Spleen (tissue), 7 donors: ENCODE results near the gene NSFL1C.

Experiments used
- CTCF ChIP-seq, 11 experiments: fragments of 200-600 bp in 7 of 11; fragments of 450-650 bp in 4 of 11; sonication (generic) in 4 of 11; IDR thresholded peaks in 8 of 11; conservative IDR thresholded peaks in 3 of 11; 1 replicate in 7 of 11; 2 replicates in 4 of 11; pipeline versions ENCODE4 v1.4.0 to v1.8.0; 2016 to 2021; ENCODE audit warnings: antibody characterized with exemption in 11 of 11, inconsistent platforms in 4 of 11, mild to moderate bottlenecking in 1 of 11
- POLR2A ChIP-seq, 3 donors: fragments of 450-650 bp; IDR thresholded peaks; one replicate each; pipeline ENCODE4 v1.5.1; 2017; ENCODE audit warnings: antibody characterized with exemption in 3 of 3, mild to moderate bottlenecking in 1 of 3
- donor health status: DM: no; HTN: no; CAD: no; lungs with moderate emphysema.
- donor health status: DM: no; HTN: no; CAD: no.
- donor health status: DM: no; HTN: no; CAD: no.

- TF ChIP-seq CTCF (IDR thresholded peaks at IDR 0.05 in 8 of 11, conservative IDR thresholded peaks at IDR 0.05 in 3 of 11), result peak; percentile 76 to 99 (median 98)
- peak in 1 of 3 donors; percentile 87 for TF ChIP-seq POLR2A (IDR thresholded peaks at IDR 0.05)
Observed at GRCh38 chr20:1466211-1467081, at the start of gene NSFL1C.
